Tibial nerve (tissue), 4 donors: ENCODE results near the gene SPOCK3. TPM values are rescaled to one million over a fixed set of nuclear protein-coding genes. Genes with fewer than 3 reads are reported as not detected.

ENCODE experiments used
- DNase-seq, 2 donors: peaks; one replicate each; pipeline ENCODE4 v3.0.0-alpha.2; 2019; ENCODE audit warnings: low spot score in 2 of 2
- H3K27ac ChIP-seq, 4 donors: fragments of 200-600 bp; sonication (generic) in 3 of 4; one replicate each; pipeline ENCODE4 v1.5.1; 2017 to 2019; ENCODE audit warnings: mild to moderate bottlenecking in 1 of 4
- H3K27me3 ChIP-seq, 2 donors: fragments of 200-600 bp; sonication (generic) in 1 of 2; one replicate each; pipeline versions ENCODE4 v1.5.1 to v1.6.0; 2017 to 2019
- H3K36me3 ChIP-seq, 3 donors: fragments of 200-600 bp; sonication (generic); one replicate each; pipeline ENCODE4 v1.5.1; 2018 to 2019
- H3K4me1 ChIP-seq, 4 donors: fragments of 200-600 bp; sonication (generic) in 3 of 4; one replicate each; pipeline ENCODE4 v1.5.1; 2017 to 2019
- H3K4me3 ChIP-seq, 4 donors: fragments of 200-600 bp; sonication (generic) in 3 of 4; one replicate each; pipeline ENCODE4 v1.5.1; 2017 to 2019; ENCODE audit warnings: mild to moderate bottlenecking in 1 of 4, moderate library complexity in 1 of 4
- H3K9me3 ChIP-seq, 4 donors: fragments of 200-600 bp; sonication (generic) in 3 of 4; one replicate each; pipeline ENCODE4 v1.5.1; 2017 to 2019
- CTCF ChIP-seq, 5 experiments: fragments of 200-600 bp in 3 of 5; fragments of 450-650 bp in 2 of 5; sonication (generic) in 3 of 5; IDR thresholded peaks; one replicate each; pipeline ENCODE4 v1.5.1; 2016 to 2019; ENCODE audit warnings: antibody characterized with exemption in 5 of 5, mild to moderate bottlenecking in 3 of 5, moderate library complexity in 2 of 5
- EP300 ChIP-seq, 2 donors: sonication (generic); formaldehyde crosslinking; IDR thresholded peaks; one replicate each; pipeline ENCODE4 v1.6.1; 2017; ENCODE audit warnings: antibody characterized with exemption in 2 of 2, mild to moderate bottlenecking in 1 of 2
- POLR2A ChIP-seq, 2 donors: fragments of 450-650 bp; IDR thresholded peaks; one replicate each; pipeline ENCODE4 v1.6.1; 2017; ENCODE audit warnings: antibody characterized with exemption in 2 of 2, mild to moderate bottlenecking in 2 of 2, moderate library complexity in 2 of 2
- WGBS, 2 donors: methylation state at CpG; one replicate each; pipeline ENCODE4 v1.1.5; 2018; 5-methylcytosine and 5-hydroxymethylcytosine counted together
- total RNA-seq, 4 donors: library from RNA; depleted of rRNA; stranded (reverse); fragments of >200 nt; gene quantifications; one replicate each; pipeline ENCODE4 v1.1.0, GENCODE V29; 2016

Gene SPOCK3
- total RNA-seq, 4 donors from 2014 or later: 1.5 TPM; not detected in 3

- WGBS, 2 donors: 85% methylated on average over 1 of the region's 1 CpG
- no peaks in the 10 kb centered on the region for H3K9me3 ChIP-seq
- no peak overlapping the region for H3K4me3 ChIP-seq
- no peaks in the 10 kb centered on the region for H3K27me3 ChIP-seq
- TF ChIP-seq CTCF (IDR thresholded peaks at IDR 0.05) (no peak), POLR2A (IDR thresholded peaks at IDR 0.05) (no peak), EP300 (IDR thresholded peaks at IDR 0.05) (no peak)
- no peaks in the 10 kb centered on the region for H3K4me1 ChIP-seq
- DNase-seq: no peak
- H3K27ac ChIP-seq: no peak overlapping the region
- no peaks in the 10 kb centered on the region for H3K36me3 ChIP-seq
These were observed 338.5 kb downstream of the SPOCK3 start for GRCh38 chr4:166895771-166896170.

- no peak for DNase-seq
- Histone ChIP-seq H3K27me3 (no peaks in the 10 kb centered on the region), H3K36me3 (no peaks in the 10 kb centered on the region), H3K4me1 (no peaks in the 10 kb centered on the region), H3K9me3 (no peaks in the 10 kb centered on the region), H3K27ac (no peak overlapping the region), H3K4me3 (no peak overlapping the region)
- TF ChIP-seq POLR2A (IDR thresholded peaks at IDR 0.05) (no peak), EP300 (IDR thresholded peaks at IDR 0.05) (no peak), CTCF (IDR thresholded peaks at IDR 0.05) (no peak)
- WGBS, 2 donors: 50 to 76% methylated on average over 1 of the region's 1 CpG
These were observed 346.8 kb downstream of the SPOCK3 start for GRCh38 chr4:166887457-166887856.

- Histone ChIP-seq H3K9me3 (no peaks in the 10 kb centered on the region), H3K36me3 (no peaks in the 10 kb centered on the region), H3K4me3 (no peak overlapping the region), H3K4me1 (no peaks in the 10 kb centered on the region), H3K27ac (no peak overlapping the region), H3K27me3 (no peaks in the 10 kb centered on the region)
- 87 to 93% methylated on average over 2 of the region's 2 CpGs for WGBS, 2 donors
- TF ChIP-seq EP300 (IDR thresholded peaks at IDR 0.05) (no peak), CTCF (IDR thresholded peaks at IDR 0.05) (no peak), POLR2A (IDR thresholded peaks at IDR 0.05) (no peak)
- DNase-seq: no peak
These were observed 347.6 kb downstream of the SPOCK3 start for GRCh38 chr4:166886718-166887117.

- H3K36me3 ChIP-seq: no peaks in the 10 kb centered on the region
- no peaks in the 10 kb centered on the region for H3K4me1 ChIP-seq
- H3K4me3 ChIP-seq: no peak overlapping the region
- 78% methylated on average over 2 of the region's 2 CpGs for WGBS, 2 donors
- DNase-seq: no peak
- no peaks in the 10 kb centered on the region for H3K9me3 ChIP-seq
- TF ChIP-seq CTCF (IDR thresholded peaks at IDR 0.05) (no peak), POLR2A (IDR thresholded peaks at IDR 0.05) (no peak), EP300 (IDR thresholded peaks at IDR 0.05) (no peak)
- H3K27ac ChIP-seq: no peak overlapping the region
- H3K27me3 ChIP-seq: no peaks in the 10 kb centered on the region
These were observed 352.1 kb downstream of the SPOCK3 start for GRCh38 chr4:166882221-166882620.

- no peak overlapping the region for H3K4me3 ChIP-seq
- no peak for DNase-seq
- TF ChIP-seq EP300 (IDR thresholded peaks at IDR 0.05): no peak
- no peak for TF ChIP-seq POLR2A (IDR thresholded peaks at IDR 0.05)
- TF ChIP-seq CTCF (IDR thresholded peaks at IDR 0.05): no peak
- H3K36me3 ChIP-seq: no peaks in the 10 kb centered on the region
- WGBS, 2 donors: 41 to 54% methylated on average over 5 of the region's 5 CpGs
- no peak overlapping the region for H3K27ac ChIP-seq
- H3K27me3 ChIP-seq: no peaks in the 10 kb centered on the region
- no peaks in the 10 kb centered on the region for H3K4me1 ChIP-seq
- H3K9me3 ChIP-seq: no peaks in the 10 kb centered on the region
These were observed 358.5 kb downstream of the SPOCK3 start for GRCh38 chr4:166875821-166876220.
